ENCODE measurements around the gene HTR2B. TPM values are rescaled to one million over a fixed set of nuclear protein-coding genes. Genes with fewer than 3 reads are reported as not detected.

The HTR2B gene
- polyA plus RNA-seq, 1 experiment: 0.92 TPM

- Histone ChIP-seq H3K27me3 (ENCODE audit: control insufficient read depth, insufficient read depth, low read length) (no peaks in the 10 kb centered on the region), H3K4me3 (ENCODE audit: low read depth, low read length) (no peak overlapping the region), H3K36me3 (ENCODE audit: control insufficient read depth, insufficient read depth, low read length) (peaks cover 2% of the 10 kb centered on the region)
- ChIA-PET CTCF (interaction anchor here (0.6 to 1.5 kb wide), 2 partner anchors 12 to 243 kb away, joined by 3 read pairs; no protein-coding TSS in a partner anchor), POLR2A (no interaction called here)
- DNase-seq (ENCODE audit: low read depth): no peak
- no peak for TF ChIP-seq CTCF (IDR thresholded peaks at IDR 0.05; ENCODE audit: insufficient read depth, low read depth, low read length)
These were observed 43.8 kb upstream of the HTR2B start for GRCh38 chr2:231168460-231169139.

- DNase-seq (ENCODE audit: low read depth): no peak
- CTCF ChIA-PET: interaction anchor here (1.5 kb wide), 1 partner anchor 244 kb away, joined by 3 read pairs; no protein-coding TSS in a partner anchor
- Histone ChIP-seq H3K27me3 (ENCODE audit: control insufficient read depth, insufficient read depth, low read length) (no peaks in the 10 kb centered on the region), H3K4me3 (ENCODE audit: low read depth, low read length) (no peak overlapping the region), H3K36me3 (ENCODE audit: control insufficient read depth, insufficient read depth, low read length) (peaks cover 2% of the 10 kb centered on the region)
- no peak for TF ChIP-seq CTCF (IDR thresholded peaks at IDR 0.05; ENCODE audit: insufficient read depth, low read depth, low read length)
- POLR2A ChIA-PET: no interaction called here
These were observed 43.1 kb upstream of the HTR2B start for GRCh38 chr2:231167745-231168459.

GRCh38 chr2:231163414-231164095 lies 38.7 kb upstream of the HTR2B start:
- ChIA-PET CTCF (no interaction called here), POLR2A (no interaction called here)
- TF ChIP-seq CTCF (IDR thresholded peaks at IDR 0.05; ENCODE audit: insufficient read depth, low read depth, low read length): no peak
- Histone ChIP-seq H3K4me3 (ENCODE audit: low read depth, low read length) (no peak overlapping the region), H3K27me3 (ENCODE audit: control insufficient read depth, insufficient read depth, low read length) (no peaks in the 10 kb centered on the region), H3K36me3 (ENCODE audit: control insufficient read depth, insufficient read depth, low read length) (peaks cover 1% of the 10 kb centered on the region; the same call in 1 of the 2 replicates)
- DNase-seq (ENCODE audit: low read depth): no peak

GRCh38 chr2:231163011-231163410 lies 38.2 kb upstream of the HTR2B start:
- H3K4me3 ChIP-seq (ENCODE audit: low read depth, low read length): no peak overlapping the region
- peaks cover 1% of the 10 kb centered on the region; the same call in 1 of the 2 replicates for H3K36me3 ChIP-seq (ENCODE audit: control insufficient read depth, insufficient read depth, low read length)
- H3K27me3 ChIP-seq (ENCODE audit: control insufficient read depth, insufficient read depth, low read length): no peaks in the 10 kb centered on the region
- DNase-seq (ENCODE audit: low read depth): no peak
- TF ChIP-seq CTCF (IDR thresholded peaks at IDR 0.05; ENCODE audit: insufficient read depth, low read depth, low read length): no peak
- CTCF ChIA-PET: no interaction called here
- POLR2A ChIA-PET: no interaction called here

- H3K4me3 ChIP-seq (ENCODE audit: low read depth, low read length): no peak overlapping the region
- CTCF ChIA-PET: interaction anchor here (0.7 to 1.1 kb wide), 2 partner anchors 14 to 30 kb away, joined by 3 read pairs; no protein-coding TSS in a partner anchor
- POLR2A ChIA-PET: interaction anchor here (0.6 to 0.7 kb wide), 2 partner anchors 9 to 1891 kb away, joined by 3 read pairs; partner anchors contain the start of gene PID1
- no peaks in the 10 kb centered on the region for H3K27me3 ChIP-seq (ENCODE audit: control insufficient read depth, insufficient read depth, low read length)
- DNase-seq (ENCODE audit: low read depth): peak; percentile 100
- H3K36me3 ChIP-seq (ENCODE audit: control insufficient read depth, insufficient read depth, low read length): no peaks in the 10 kb centered on the region
- no peak for TF ChIP-seq CTCF (IDR thresholded peaks at IDR 0.05; ENCODE audit: insufficient read depth, low read depth, low read length)
These were observed 37.1 kb upstream of the HTR2B start for GRCh38 chr2:231161877-231162329.
